22Rv1 (cell line): Measurements from ENCODE around the gene DLG1.

Experiments used
- H3K27ac ChIP-seq: fragments of 450-650 bp; 2 replicates; pipeline ENCODE4 v1.5.1; 2017
- ZFX ChIP-seq: fragments of 450-650 bp; IDR thresholded peaks from 2 replicates; pipeline ENCODE4 v1.6.1; 2017; ENCODE audit warnings: antibody characterized with exemption, borderline replicate concordance
- TF ChIP-seq, protein P1 (sequence below): fragments of 450-650 bp; IDR thresholded peaks from 2 replicates; pipeline ENCODE4 v1.5.1; 2017; ENCODE audit warnings: mild to moderate bottlenecking

The DLG1 gene

DNA sequence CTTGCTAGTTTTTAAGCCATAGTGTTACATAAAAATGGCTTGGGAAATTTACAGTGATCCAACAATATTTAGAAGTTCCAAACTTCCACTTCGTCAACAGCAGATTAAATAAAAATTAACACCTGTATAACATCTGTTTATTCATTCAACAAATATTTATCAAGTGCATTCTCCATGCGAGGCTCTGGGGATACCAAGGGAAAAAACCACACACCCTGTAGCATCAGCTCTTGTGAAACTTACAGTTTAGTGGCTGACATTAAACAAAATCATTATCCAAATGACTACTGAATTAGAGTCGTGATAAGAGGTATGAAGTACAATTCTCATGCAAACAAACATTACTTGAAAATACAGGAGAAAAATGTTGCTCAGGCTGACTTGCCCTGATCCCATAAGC, 122.9 kb downstream of the DLG1 start:
- no peak for TF ChIP-seq ZFX
- TF ChIP-seq, protein P1, sequence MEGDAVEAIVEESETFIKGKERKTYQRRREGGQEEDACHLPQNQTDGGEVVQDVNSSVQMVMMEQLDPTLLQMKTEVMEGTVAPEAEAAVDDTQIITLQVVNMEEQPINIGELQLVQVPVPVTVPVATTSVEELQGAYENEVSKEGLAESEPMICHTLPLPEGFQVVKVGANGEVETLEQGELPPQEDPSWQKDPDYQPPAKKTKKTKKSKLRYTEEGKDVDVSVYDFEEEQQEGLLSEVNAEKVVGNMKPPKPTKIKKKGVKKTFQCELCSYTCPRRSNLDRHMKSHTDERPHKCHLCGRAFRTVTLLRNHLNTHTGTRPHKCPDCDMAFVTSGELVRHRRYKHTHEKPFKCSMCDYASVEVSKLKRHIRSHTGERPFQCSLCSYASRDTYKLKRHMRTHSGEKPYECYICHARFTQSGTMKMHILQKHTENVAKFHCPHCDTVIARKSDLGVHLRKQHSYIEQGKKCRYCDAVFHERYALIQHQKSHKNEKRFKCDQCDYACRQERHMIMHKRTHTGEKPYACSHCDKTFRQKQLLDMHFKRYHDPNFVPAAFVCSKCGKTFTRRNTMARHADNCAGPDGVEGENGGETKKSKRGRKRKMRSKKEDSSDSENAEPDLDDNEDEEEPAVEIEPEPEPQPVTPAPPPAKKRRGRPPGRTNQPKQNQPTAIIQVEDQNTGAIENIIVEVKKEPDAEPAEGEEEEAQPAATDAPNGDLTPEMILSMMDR, result no peak
- H3K27ac ChIP-seq, result 0 out of 2 replicates have a peak overlapping the region, but pooled peaks have one; percentile 14

DNA sequence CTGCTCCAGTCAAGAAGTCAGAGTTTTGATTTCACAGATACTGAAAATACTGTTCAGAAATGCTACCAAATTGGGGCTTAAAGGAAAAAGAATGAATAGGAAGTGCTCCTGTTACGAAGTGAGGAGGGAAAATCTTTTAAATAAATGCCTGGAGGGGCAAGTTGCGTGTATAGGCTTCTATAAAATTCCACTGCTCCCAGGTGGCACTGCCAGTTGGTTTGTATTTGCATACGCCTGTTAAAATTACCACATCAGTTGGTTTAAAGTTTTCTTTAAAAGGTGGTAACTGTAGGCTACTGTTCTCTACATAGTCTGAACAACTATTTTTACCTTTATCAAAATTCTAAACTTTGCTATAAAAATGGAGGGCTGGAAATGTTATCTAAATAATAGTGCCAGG, 123.5 kb downstream of the DLG1 start:
- peak overlapping the region; percentile 14; the same call in 1 of the 2 replicates for H3K27ac ChIP-seq
- TF ChIP-seq, protein P1, result no peak
- TF ChIP-seq ZFX, result no peak

DNA sequence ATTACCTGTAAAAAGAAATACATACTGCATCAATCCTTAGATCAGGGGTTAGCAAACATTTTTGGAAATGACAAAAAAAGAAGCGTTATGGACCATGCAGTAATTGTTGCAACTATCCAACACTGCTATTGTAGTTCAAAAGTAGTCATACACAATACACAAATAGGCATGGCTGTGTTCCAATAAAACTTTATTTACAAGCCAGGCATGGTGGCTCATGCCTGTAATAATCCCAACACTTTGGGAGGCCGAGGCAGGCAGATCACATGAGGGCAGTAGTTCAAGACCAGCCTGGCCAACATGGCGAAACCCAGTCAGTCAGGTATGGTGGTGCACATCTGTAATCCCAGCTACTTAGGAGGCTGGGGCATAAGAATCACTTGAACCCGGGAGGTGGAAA, 124.8 kb downstream of the DLG1 start:
- TF ChIP-seq, protein P1, result no peak
- no peak for TF ChIP-seq ZFX
- no peak overlapping the region for H3K27ac ChIP-seq

DNA sequence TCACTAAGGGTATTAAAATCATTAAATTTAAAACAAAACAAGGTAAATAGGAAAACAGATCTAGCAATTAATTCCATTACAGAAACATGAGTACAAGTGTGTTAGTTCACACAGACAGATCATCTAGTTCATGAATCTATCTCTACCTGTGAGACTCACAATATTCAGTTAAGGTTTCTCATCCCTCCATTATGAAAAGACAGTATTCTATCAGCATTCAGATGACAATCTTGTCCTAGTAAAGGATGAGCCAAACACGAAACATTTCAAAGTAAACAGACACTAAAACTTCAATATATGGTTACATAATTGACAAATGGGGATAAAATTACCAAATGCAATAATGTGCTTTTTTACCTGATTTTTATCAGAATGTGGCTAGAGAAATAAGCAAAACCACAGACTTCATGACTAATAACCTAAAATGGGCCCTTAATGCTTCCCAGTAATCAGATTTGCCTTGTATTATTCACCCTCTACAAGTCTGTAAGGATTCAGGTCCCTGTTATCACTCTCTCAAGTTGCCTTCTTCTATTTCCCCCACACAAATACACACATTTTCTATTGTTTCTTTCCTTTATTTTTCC, 126.8 kb downstream of the DLG1 start:
- no peak for TF ChIP-seq ZFX
- TF ChIP-seq, protein P1, result no peak
- no peak overlapping the region for H3K27ac ChIP-seq

DNA sequence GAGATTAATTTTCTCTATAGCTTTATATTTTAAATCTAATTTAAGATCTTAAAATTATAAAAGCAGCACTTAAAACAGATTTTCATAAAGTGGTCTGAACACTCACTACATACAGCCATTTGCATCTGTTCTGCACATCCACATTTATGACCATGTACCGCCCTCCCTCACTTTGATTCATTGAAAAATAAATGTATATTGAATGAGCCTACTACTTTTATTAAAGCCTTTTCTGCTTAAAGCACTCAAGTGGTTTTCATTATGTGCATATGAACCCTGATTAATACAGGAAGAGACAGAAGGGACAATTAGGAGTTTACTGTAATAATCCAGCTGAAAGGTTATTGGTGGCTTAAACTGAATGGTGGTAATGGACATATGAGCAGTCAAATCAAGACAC, 129.4 kb downstream of the DLG1 start:
- no peak overlapping the region for H3K27ac ChIP-seq
- TF ChIP-seq ZFX, result no peak
- TF ChIP-seq, protein P1, result no peak

DNA sequence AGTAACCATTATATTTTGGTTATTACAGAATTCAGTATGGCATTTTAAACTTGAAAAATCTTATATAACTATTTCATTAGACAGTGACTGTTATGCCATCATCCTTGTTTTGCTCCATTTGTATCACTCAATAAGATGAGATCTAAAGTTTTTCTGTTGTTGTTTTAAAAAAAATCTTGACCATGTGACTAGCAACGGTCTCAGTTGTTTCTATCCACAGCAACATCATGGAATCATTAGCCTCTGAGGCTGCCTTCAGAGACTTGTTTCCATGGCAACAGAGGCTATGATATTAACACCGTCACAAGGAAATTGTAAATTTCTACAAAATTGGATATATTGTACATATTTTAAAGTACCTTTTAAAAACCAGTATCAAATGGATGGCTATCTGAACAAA, 129.8 kb downstream of the DLG1 start:
- TF ChIP-seq, protein P1, result no peak
- no peak for TF ChIP-seq ZFX
- no peak overlapping the region for H3K27ac ChIP-seq

DNA sequence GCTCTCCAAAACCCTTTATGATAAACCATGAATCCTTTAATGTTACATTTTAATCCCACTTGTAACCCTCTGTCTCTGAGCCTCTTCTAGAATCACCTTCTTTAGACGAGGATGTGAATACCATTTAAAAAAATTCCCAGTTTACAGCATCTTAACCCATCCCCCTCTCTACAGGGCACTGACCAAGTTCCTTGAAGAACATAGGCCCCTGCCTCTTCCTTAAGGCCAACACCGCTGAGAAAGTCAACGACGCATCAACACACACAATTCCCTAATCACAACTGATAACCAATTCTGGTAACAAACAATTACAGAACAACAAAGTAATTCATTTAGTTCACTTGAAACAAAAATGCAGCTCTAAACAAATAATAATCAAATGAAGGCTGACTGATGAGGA, 130.3 kb downstream of the DLG1 start:
- H3K27ac ChIP-seq, result no peak overlapping the region
- TF ChIP-seq ZFX, result no peak
- TF ChIP-seq, protein P1, result no peak
